Cardiac muscle cell (in vitro differentiated cells and primary cell): ENCODE results near the gene NKX1-1. TPM values are rescaled to one million over a fixed set of nuclear protein-coding genes. Genes with fewer than 3 reads are reported as not detected.

Experiments used
- DNase-seq, 2 donors: peaks; one replicate each; pipeline versions ENCODE4 v3.0.0 to v3.0.0-alpha.2; 2010 to 2017; ENCODE audit warnings: low read depth in 1 of 2, low spot score in 1 of 2
- H3K27ac ChIP-seq: fragments of 200-600 bp; sonication (generic); 2 replicates; pipeline ENCODE4 v1.5.1; 2016
- H3K27me3 ChIP-seq: fragments of 200-600 bp; sonication (generic); 2 replicates; pipeline ENCODE4 v1.6.0; 2016; ENCODE audit warnings: control low read depth
- H3K36me3 ChIP-seq: fragments of 200-600 bp; sonication (generic); 2 replicates; pipeline ENCODE4 v1.5.1; 2016; ENCODE audit warnings: control low read depth
- H3K4me1 ChIP-seq: fragments of 200-600 bp; sonication (generic); 2 replicates; pipeline ENCODE4 v1.8.1; 2017; ENCODE audit warnings: low read depth, mild to moderate bottlenecking, mixed run types
- H3K4me3 ChIP-seq: fragments of 200-600 bp; sonication (generic); 2 replicates; pipeline ENCODE4 v1.5.1; 2016; ENCODE audit warnings: mild to moderate bottlenecking
- H3K9me3 ChIP-seq: fragments of 200-600 bp; sonication (generic); 2 replicates; pipeline ENCODE4 v1.5.1; 2017; ENCODE audit warnings: low read depth, mild to moderate bottlenecking, control low read depth
- polyA plus RNA-seq: library from polyadenylated mRNA; unstranded; fragments of >200 nt; fragmentation: Nextera tagmentation; extraction: Ambion mirVana; gene quantifications from 2 replicates; pipeline ENCODE4 v1.2.1, GENCODE V29; 2016
- total RNA-seq: library from RNA; depleted of rRNA; stranded (reverse); fragments of >200 nt; gene quantifications from 2 replicates; pipeline ENCODE4 v1.2.3, GENCODE V29; 2016
- TF ChIP-seq, protein P1 (sequence below): IDR thresholded peaks from 2 replicates; pipeline ENCODE4 v1.5.1; 2012; ENCODE audit warnings: low read depth, mild to moderate bottlenecking, low read length

The NKX1-1 gene
- total and polyA plus RNA-seq, 2 experiments from 2014 or later: not detected

DNA sequence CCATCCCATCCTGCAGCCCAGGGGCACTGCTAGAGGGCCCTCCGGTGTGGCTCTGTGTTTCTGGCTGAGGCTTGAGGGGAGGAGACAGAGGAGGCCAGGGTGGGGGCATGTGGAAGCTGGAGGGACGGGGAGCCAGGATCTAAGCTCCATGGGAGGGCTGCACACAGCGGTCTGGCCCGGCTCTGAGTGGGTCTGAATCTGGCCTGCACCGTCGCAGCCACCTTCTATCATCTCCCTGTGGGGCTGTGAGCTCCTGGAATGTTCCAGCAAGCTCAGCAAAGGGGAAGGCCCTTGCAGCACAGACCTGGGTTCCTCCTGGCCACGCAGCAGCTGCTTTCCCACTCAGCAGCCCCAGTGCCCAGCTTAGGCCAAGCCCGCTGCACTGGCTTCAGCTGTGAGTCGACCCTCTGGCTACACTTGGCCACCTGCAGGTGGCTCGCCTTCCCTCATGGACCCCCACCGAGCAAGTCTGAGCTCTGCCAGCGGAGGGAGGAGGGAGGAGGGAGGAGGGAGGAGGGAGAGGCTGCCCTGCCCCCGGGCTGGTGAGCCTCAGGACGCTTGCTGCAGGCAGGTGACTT is 5.3 kb downstream of the NKX1-1 start:
- TF ChIP-seq, protein P1, sequence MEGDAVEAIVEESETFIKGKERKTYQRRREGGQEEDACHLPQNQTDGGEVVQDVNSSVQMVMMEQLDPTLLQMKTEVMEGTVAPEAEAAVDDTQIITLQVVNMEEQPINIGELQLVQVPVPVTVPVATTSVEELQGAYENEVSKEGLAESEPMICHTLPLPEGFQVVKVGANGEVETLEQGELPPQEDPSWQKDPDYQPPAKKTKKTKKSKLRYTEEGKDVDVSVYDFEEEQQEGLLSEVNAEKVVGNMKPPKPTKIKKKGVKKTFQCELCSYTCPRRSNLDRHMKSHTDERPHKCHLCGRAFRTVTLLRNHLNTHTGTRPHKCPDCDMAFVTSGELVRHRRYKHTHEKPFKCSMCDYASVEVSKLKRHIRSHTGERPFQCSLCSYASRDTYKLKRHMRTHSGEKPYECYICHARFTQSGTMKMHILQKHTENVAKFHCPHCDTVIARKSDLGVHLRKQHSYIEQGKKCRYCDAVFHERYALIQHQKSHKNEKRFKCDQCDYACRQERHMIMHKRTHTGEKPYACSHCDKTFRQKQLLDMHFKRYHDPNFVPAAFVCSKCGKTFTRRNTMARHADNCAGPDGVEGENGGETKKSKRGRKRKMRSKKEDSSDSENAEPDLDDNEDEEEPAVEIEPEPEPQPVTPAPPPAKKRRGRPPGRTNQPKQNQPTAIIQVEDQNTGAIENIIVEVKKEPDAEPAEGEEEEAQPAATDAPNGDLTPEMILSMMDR: no peak
- Histone ChIP-seq H3K9me3 (no peaks in the 10 kb centered on the region), H3K27ac (no peak overlapping the region), H3K4me3 (no peak overlapping the region), H3K36me3 (no peaks in the 10 kb centered on the region), H3K27me3 (peaks cover 67% of the 10 kb centered on the region), H3K4me1 (no peaks in the 10 kb centered on the region)
- DNase-seq: no peak

DNA sequence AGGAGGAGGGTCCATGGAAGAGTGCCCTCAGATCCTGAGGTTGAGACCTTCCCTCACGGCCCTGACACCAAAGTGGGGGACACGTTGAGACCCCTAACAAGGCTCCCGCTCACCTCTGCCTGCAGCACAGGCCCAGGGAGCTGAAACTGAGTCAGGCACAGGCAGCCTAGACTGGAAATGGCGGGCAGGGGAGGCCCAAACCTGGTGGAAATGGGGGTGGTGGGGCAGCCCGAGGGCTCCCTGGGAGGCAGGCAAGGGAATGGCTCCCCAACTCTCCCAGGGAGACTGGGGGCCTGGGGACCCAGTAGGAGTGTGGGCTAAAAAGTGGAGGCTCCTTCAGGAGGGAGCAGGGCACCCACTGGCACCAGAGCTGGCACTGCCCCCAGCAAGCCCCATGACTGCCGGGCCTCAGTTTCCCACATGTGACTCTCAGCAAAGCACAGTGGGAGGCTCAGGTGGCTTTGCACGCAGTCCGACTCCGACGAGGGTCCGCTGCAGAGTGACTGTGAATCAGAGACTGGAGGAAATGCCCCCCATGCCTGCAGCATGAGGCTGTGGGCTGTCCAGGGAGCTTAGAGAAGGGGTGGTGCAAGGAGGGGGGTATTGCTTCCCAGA is 5.9 kb downstream of the NKX1-1 start:
- H3K36me3 ChIP-seq: no peaks in the 10 kb centered on the region
- no peaks in the 10 kb centered on the region for H3K4me1 ChIP-seq
- TF ChIP-seq, protein P1: no peak
- no peak overlapping the region for H3K27ac ChIP-seq
- no peak for DNase-seq
- H3K9me3 ChIP-seq: no peaks in the 10 kb centered on the region
- peaks cover 61% of the 10 kb centered on the region for H3K27me3 ChIP-seq
- H3K4me3 ChIP-seq: no peak overlapping the region

DNA sequence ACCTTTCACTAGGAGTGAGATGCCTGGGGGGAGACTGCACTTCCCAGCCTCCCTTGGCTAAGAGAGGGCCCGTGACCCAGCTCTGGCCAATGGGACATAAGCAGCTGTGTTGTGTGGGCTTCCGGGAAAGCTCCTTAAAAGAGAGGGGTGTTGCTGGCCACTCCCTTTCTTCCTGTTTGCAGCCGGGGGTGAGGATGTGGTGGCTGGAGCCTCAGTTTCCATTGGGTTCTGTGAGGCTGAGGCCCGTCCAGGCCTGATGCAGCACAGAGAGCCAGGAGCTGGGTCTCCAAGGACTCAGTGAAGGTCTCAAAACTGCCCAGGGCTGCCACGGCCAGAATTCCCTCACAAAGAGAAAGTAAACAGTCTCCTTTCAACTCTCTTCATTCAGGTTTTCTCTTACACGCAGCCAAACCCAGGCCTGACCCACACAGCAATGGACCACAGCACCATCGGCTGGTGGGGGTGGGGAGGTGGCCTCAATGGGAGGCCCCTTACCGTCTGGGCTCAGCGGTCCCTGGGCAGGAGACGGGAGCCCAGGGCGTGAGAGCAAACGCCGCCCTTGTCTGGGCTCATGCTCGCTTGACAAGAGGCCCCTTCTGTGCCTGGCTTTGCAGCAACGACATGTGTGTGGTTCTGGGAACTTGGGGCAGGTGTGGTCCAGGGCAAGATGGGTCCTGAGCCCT is 6.6 kb downstream of the NKX1-1 start:
- H3K36me3 ChIP-seq: no peaks in the 10 kb centered on the region
- no peak overlapping the region for H3K27ac ChIP-seq
- no peaks in the 10 kb centered on the region for H3K4me1 ChIP-seq
- H3K27me3 ChIP-seq: peaks cover 55% of the 10 kb centered on the region
- TF ChIP-seq, protein P1: no peak
- no peak overlapping the region for H3K4me3 ChIP-seq
- DNase-seq: no peak
- no peaks in the 10 kb centered on the region for H3K9me3 ChIP-seq

DNA sequence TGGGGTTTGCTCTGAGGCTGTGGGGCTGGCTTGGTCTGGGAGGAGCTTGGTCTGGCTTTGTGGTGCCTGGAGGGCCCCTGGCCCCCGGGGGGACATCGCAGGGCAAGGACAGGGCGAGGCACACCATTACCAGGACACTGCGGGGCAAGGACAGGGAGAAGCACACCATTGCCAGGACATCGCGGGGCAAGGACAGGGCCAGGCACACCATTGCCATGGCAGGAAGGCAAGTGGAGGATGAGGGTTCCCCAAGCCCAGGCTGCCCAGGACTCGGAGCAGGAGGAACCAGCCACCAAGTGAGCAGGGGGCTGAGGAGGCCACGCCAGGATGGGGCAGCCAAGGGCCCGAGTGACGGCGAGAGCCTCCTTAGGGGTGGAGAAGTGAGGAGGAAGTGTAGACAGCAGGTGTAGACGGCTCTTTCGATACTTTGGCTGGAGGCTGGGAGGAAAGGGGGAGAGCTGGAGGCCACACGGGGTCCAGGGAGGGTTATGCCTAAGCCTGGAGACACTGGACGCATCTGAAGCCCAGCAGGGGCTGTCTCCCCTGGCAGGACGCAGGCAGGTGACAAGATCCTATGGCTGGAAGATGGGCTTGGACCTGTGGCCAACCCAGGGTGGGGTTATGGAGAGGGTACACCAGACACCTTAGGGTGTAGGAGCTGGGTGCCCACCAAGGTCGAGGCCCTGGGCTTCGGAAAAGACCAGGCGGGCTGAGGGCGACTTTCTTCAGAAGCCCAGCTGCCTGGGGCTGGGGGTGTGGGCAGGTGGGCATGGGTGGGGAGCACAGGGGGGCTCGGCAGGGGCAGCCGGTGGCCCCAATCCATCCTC is 7.3 kb downstream of the NKX1-1 start:
- TF ChIP-seq, protein P1: no peak
- H3K27ac ChIP-seq: no peak overlapping the region
- H3K36me3 ChIP-seq: no peaks in the 10 kb centered on the region
- H3K27me3 ChIP-seq: peaks cover 47% of the 10 kb centered on the region
- H3K9me3 ChIP-seq: no peaks in the 10 kb centered on the region
- DNase-seq: no peak
- H3K4me1 ChIP-seq: no peaks in the 10 kb centered on the region
- no peak overlapping the region for H3K4me3 ChIP-seq

DNA sequence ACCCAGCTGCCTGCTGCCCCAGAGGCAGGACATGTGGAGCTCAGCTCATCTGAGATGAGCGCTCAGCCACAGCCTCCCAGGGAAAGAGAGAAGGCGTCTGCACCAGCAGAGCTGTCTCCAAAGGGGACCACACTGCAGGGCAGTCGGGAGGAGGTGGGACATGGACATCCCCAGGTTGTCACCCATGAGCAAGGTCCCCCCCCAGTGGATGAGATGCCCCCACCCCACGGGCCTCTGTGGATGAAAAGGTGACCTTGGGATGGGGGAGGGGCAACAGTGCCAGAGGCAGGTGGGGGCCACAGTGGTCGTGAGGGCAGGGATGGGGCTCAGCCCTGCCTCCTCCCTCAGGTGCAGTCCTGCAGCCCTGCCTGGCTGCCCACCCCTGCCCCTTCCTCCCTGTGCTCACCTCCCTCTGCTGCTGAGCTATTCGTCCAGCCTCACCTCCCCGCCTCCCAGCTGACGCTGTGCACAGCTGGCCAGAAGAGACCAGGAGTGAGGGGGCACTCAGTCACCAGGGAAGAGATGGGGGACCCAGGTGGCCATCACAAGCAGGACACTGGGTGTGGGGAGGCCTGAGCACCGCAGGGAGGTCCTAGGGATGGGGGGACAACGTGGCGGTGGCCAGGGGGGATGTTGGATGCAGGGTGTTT is 9.3 kb downstream of the NKX1-1 start:
- H3K4me3 ChIP-seq: no peak overlapping the region
- H3K27me3 ChIP-seq: peaks cover 27% of the 10 kb centered on the region
- H3K9me3 ChIP-seq: no peaks in the 10 kb centered on the region
- DNase-seq: no peak
- H3K36me3 ChIP-seq: no peaks in the 10 kb centered on the region
- TF ChIP-seq, protein P1: no peak
- H3K4me1 ChIP-seq: no peaks in the 10 kb centered on the region
- no peak overlapping the region for H3K27ac ChIP-seq
